Measurements from ENCODE around the gene ANKH.
"Not testable (repeated sequence)": the region's sequence is repeated elsewhere in the genome, so short reads cannot be mapped to it uniquely, and the experiment has no call there.

The ANKH gene

DNA sequence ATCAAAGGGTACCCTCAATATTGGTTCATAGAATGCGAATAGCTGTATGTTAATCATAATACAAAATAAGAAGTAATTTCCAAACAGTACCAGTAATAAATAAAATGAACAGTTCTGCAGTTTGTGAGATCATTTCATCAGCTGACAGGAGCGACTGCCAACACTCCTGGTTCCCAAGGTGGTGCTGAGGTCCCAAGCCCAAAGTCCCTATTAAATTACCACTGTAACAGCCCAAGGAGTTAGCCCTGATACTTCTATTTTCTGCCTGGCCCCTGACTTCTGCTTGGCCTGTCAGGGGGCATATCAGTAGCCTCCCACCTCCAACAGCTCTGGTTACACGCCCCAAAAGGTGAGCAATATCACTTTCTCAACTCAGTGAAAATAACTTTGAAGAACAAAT lies 47.1 kb downstream of the ANKH start:
- H3K36me3 ChIP-seq (ENCODE audit: control insufficient read depth, insufficient read depth, low read length): no peaks in the 10 kb centered on the region
- no peaks in the 10 kb centered on the region for H3K27me3 ChIP-seq (ENCODE audit: control insufficient read depth, insufficient read depth, low read length)
- no peak overlapping the region for H3K4me3 ChIP-seq (ENCODE audit: low read depth, low read length)
- no peak overlapping the region for H3K9ac ChIP-seq (ENCODE audit: low read depth, low read length)
- no peaks in the 10 kb centered on the region for H3K9me3 ChIP-seq (ENCODE audit: control insufficient read depth, insufficient read depth, low read length)
- no peak overlapping the region for H3K27ac ChIP-seq (ENCODE audit: low read depth, low read length)
- no peaks in the 10 kb centered on the region for H3K4me1 ChIP-seq (ENCODE audit: control insufficient read depth, insufficient read depth, low read length)

DNA sequence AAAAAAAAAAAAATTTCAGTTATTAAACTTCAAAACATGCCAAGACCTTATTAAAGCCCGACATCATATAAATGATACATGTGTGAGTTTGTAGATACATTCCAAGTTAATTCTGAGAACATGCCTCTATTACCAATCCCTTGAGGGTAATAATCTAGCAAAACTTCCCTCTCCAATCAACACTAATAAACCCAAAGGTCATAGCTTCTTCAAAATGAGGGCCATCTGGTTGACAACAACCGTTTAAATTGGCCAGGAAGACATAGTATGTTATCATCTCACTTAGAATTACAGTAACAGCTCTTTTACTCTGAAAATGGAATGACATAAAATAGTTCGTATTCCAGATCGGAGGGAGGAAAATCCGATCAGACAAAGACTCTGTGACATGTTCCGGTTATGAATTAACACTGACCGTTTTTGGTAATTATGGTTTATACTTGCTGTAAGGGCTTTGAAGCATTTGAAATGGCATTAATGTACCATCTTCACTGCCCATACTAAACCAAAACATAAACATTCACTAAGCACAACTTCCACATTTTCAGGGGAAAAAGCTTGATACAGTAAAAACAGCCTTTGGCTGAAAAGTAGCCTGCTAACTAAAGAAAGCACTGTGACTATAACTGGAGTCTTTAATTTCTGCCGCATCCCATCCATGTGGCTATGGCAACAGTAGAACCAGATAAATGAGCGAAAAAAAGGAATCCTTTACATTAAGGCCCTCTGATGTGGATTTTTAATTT lies 50.3 kb downstream of the ANKH start:
- H3K4me1 ChIP-seq (ENCODE audit: control insufficient read depth, insufficient read depth, low read length): no peaks in the 10 kb centered on the region
- H3K4me3 ChIP-seq (ENCODE audit: low read depth, low read length): no peak overlapping the region
- no peak overlapping the region for H3K9ac ChIP-seq (ENCODE audit: low read depth, low read length)
- no peaks in the 10 kb centered on the region for H3K36me3 ChIP-seq (ENCODE audit: control insufficient read depth, insufficient read depth, low read length)
- H3K27me3 ChIP-seq (ENCODE audit: control insufficient read depth, insufficient read depth, low read length): no peaks in the 10 kb centered on the region
- H3K9me3 ChIP-seq (ENCODE audit: control insufficient read depth, insufficient read depth, low read length): no peaks in the 10 kb centered on the region
- H3K27ac ChIP-seq (ENCODE audit: low read depth, low read length): no peak overlapping the region

DNA sequence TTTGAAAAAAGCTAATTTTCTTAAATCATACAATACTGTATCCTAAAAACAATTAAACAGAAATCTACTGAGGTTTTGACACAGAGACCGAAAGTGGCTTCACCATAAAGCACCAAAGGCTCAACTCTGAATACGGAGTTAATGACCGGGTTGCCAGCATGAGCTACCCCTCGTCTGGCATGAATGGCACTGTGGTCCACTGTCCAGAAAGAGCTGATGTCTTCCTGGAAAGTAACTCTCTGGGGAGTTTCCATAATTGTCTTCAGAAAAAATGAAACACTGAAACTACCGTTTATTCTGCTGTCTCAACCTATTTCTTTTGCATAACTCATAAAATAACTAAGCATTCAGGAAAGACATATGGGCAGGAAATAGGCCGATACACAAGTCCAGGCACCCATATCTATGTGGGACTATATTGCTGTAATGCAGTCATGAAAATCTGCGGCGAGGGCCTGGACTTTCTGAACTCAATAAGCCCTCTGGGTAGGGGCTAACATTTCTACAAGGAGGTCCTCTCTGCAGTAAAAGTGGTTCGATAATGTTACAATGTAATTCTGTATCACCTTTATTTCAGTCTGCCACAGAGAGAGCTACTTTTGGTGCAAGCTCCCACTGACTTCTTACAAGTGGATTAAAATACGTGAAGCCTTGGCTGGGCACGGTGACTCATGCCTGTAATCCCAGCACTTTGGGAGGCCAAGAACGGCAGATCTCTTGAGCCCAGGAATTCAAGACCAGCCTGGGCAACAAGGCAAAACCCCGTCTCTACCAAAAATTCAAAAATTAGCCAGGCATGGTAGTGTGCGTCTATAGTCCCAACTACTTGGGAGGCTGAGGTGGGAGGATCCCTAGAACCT lies 52.4 kb downstream of the ANKH start:
- Histone ChIP-seq H3K4me1 (ENCODE audit: control insufficient read depth, insufficient read depth, low read length) (no peaks in the 10 kb centered on the region), H3K9ac (ENCODE audit: low read depth, low read length) (no peak overlapping the region), H3K4me3 (ENCODE audit: low read depth, low read length) (no peak overlapping the region), H3K9me3 (ENCODE audit: control insufficient read depth, insufficient read depth, low read length) (no peaks in the 10 kb centered on the region), H3K27me3 (ENCODE audit: control insufficient read depth, insufficient read depth, low read length) (no peaks in the 10 kb centered on the region), H3K27ac (ENCODE audit: low read depth, low read length) (no peak overlapping the region), H3K36me3 (ENCODE audit: control insufficient read depth, insufficient read depth, low read length) (no peaks in the 10 kb centered on the region)

DNA sequence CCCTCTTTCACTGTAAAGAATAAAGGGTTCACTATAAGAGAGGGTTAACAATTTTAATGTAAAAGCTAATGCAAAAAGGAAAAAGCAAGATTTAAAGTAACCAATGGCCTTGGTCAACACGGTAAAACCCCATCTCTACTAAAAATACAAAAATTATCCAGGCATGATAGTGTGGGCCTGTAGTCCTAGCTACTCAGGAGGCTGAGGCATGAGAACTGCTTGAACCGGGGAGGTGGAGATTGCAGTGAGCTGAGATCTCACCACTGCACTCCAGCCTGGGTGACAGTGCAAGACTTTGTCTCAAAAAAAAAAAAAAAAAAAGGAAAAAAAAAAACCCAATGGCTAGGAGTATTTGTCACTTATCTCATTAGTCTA lies 53.8 kb downstream of the ANKH start:
- not testable (repeated sequence) for H3K4me1 ChIP-seq (ENCODE audit: control insufficient read depth, insufficient read depth, low read length); H3K9me3 ChIP-seq (ENCODE audit: control insufficient read depth, insufficient read depth, low read length); H3K27me3 ChIP-seq (ENCODE audit: control insufficient read depth, insufficient read depth, low read length); H3K27ac ChIP-seq (ENCODE audit: low read depth, low read length); H3K36me3 ChIP-seq (ENCODE audit: control insufficient read depth, insufficient read depth, low read length); H3K4me3 ChIP-seq (ENCODE audit: low read depth, low read length); H3K9ac ChIP-seq (ENCODE audit: low read depth, low read length)

DNA sequence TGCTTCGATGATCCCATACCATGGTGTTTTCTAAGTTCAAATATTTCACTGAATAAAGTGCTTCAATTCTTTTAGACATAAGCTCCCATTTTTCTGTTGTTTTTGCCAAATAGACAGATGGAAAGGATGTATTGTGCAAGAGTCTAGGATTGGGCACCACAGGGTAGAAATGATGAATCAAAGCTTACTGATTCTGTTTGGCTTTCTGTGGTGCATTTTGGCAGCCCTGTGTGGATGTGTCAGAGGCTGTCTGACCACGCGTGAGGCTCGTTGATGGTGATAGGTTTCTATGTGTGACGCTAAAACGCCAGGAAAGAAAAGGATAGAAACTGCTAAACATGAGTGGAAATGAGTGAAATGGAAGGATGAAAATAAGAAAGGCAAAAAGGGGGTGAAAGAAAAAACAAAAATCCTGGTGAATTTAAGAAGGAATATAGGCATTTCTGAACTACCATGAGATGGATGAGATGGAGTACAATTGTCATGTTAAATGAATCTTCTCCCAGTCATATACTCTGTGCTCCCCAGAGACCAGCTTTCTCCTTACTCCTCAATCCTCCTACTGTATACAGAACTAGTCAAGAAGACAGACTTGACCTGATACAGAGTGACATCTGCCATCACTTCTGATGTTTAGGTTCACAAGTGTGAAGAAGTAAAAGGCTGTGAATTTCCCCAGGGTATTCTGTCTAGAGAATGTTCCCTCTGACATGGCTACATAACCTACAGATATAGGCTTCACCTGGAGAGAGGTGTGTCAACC lies 54.4 kb downstream of the ANKH start:
- Histone ChIP-seq H3K27me3 (ENCODE audit: control insufficient read depth, insufficient read depth, low read length) (no peaks in the 10 kb centered on the region), H3K9me3 (ENCODE audit: control insufficient read depth, insufficient read depth, low read length) (no peaks in the 10 kb centered on the region), H3K27ac (ENCODE audit: low read depth, low read length) (no peak overlapping the region), H3K4me1 (ENCODE audit: control insufficient read depth, insufficient read depth, low read length) (no peaks in the 10 kb centered on the region), H3K9ac (ENCODE audit: low read depth, low read length) (no peak overlapping the region), H3K36me3 (ENCODE audit: control insufficient read depth, insufficient read depth, low read length) (no peaks in the 10 kb centered on the region), H3K4me3 (ENCODE audit: low read depth, low read length) (no peak overlapping the region)

DNA sequence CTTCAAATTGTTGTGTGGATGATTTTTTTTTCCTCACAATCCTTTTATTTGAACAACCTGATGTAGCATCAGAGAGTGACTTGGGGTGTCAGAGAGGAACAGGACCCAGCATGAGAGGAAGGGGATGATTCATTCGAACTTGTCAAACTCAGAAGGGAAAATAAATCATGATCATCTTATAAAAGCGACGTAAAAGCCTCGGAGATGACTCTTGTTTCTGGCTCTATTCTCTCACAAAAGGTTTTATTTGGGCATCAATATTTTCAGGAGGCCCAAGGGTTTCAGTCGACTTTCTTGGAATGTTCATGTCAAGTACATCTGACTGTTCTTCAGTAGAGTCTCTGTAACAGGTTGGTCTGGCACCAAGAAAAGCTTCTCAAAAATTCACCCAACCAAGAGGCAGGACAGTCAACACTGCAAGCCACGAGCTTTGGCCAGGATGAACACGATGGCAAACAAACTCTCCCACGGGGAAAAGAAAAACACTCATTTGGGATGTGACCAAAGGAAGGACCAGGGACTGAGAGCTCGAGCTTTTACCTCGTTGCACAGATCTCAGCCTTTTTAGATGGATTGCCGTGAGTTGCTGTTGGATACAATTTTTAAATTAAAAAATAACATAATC lies 55.1 kb downstream of the ANKH start:
- H3K4me3 ChIP-seq (ENCODE audit: low read depth, low read length): no peak overlapping the region
- no peak overlapping the region for H3K9ac ChIP-seq (ENCODE audit: low read depth, low read length)
- H3K36me3 ChIP-seq (ENCODE audit: control insufficient read depth, insufficient read depth, low read length): no peaks in the 10 kb centered on the region
- no peaks in the 10 kb centered on the region for H3K9me3 ChIP-seq (ENCODE audit: control insufficient read depth, insufficient read depth, low read length)
- H3K4me1 ChIP-seq (ENCODE audit: control insufficient read depth, insufficient read depth, low read length): no peaks in the 10 kb centered on the region
- no peaks in the 10 kb centered on the region for H3K27me3 ChIP-seq (ENCODE audit: control insufficient read depth, insufficient read depth, low read length)
- H3K27ac ChIP-seq (ENCODE audit: low read depth, low read length): no peak overlapping the region

DNA sequence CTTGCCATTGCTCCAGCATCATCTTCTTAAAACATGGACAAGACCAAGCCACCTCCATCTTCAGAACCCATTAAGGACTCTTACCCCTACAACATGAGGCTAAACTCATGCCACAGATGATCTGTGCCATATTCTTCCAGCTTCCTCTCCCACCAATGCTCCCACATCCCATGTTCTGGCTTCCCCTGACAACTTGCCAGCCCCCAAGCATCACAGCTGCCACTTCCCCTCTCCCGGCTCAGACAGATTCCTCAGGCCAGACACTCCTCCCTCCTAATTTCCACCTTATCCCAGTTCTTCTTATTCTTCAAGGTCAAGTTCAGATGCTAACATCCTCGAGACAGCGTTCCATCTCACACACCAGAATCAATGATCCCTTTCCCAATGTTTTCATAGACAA lies 57.8 kb downstream of the ANKH start:
- Histone ChIP-seq H3K36me3 (ENCODE audit: control insufficient read depth, insufficient read depth, low read length) (no peaks in the 10 kb centered on the region), H3K4me3 (ENCODE audit: low read depth, low read length) (no peak overlapping the region), H3K4me1 (ENCODE audit: control insufficient read depth, insufficient read depth, low read length) (peaks cover 5% of the 10 kb centered on the region; the same call in 1 of the 2 replicates), H3K27ac (ENCODE audit: low read depth, low read length) (no peak overlapping the region), H3K27me3 (ENCODE audit: control insufficient read depth, insufficient read depth, low read length) (no peaks in the 10 kb centered on the region), H3K9me3 (ENCODE audit: control insufficient read depth, insufficient read depth, low read length) (no peaks in the 10 kb centered on the region), H3K9ac (ENCODE audit: low read depth, low read length) (no peak overlapping the region)

DNA sequence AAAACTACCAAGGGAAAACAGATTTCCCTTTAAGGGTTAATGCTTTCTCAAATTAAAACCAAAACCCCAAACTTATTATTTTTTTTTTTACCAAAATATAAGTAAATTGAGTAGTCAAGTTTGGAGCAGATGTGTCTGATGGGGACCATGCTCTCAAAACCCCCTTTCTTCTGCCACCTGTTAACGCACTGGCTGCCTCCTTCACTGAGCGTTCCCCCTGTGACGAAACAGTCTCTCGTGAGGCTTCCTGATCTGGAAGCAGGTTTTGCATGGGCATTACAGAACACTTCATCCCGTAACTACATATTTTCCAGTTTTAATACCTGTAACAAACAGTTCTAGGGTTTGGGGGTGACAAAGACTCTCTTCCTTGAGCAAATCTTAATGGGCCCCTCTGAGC lies 59.4 kb downstream of the ANKH start:
- no peaks in the 10 kb centered on the region for H3K9me3 ChIP-seq (ENCODE audit: control insufficient read depth, insufficient read depth, low read length)
- H3K9ac ChIP-seq (ENCODE audit: low read depth, low read length): no peak overlapping the region
- no peaks in the 10 kb centered on the region for H3K27me3 ChIP-seq (ENCODE audit: control insufficient read depth, insufficient read depth, low read length)
- H3K27ac ChIP-seq (ENCODE audit: low read depth, low read length): no peak overlapping the region
- no peak overlapping the region for H3K4me3 ChIP-seq (ENCODE audit: low read depth, low read length)
- H3K36me3 ChIP-seq (ENCODE audit: control insufficient read depth, insufficient read depth, low read length): no peaks in the 10 kb centered on the region
- H3K4me1 ChIP-seq (ENCODE audit: control insufficient read depth, insufficient read depth, low read length): peaks cover 5% of the 10 kb centered on the region; the same call in 1 of the 2 replicates

DNA sequence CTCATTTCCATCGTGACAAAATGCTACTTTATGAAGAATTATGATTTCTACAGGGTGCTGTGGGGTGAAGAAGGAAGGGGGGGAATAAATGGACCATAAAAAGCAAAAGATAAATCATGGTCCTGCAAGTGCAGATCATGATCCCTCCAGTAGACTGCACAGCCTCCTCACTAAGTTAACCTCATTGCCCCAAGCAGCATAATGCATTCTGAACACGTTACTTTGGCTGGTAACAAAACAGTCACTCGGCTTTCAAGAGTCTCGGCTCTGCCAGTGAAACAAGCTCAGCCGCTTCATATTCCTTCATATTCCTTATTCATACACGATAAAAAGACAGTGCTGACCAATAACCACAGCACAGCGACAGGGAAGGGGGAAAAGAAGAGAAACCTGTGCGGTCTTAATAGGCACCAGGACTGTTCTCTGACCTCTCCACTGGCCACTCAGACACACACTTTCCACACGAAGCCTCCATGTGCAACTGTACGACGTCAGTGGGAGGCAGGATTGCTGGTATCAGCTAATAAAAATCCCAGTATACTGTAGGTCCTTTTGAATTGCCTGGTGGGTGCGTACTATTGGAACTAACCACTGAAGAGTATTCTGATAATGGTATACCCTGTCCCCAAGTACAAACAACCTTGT lies 60.5 kb downstream of the ANKH start:
- Histone ChIP-seq H3K9me3 (ENCODE audit: control insufficient read depth, insufficient read depth, low read length) (no peaks in the 10 kb centered on the region), H3K4me1 (ENCODE audit: control insufficient read depth, insufficient read depth, low read length) (peaks cover 5% of the 10 kb centered on the region; the same call in 1 of the 2 replicates), H3K27me3 (ENCODE audit: control insufficient read depth, insufficient read depth, low read length) (no peaks in the 10 kb centered on the region), H3K36me3 (ENCODE audit: control insufficient read depth, insufficient read depth, low read length) (no peaks in the 10 kb centered on the region), H3K4me3 (ENCODE audit: low read depth, low read length) (no peak overlapping the region), H3K9ac (ENCODE audit: low read depth, low read length) (no peak overlapping the region), H3K27ac (ENCODE audit: low read depth, low read length) (no peak overlapping the region)

DNA sequence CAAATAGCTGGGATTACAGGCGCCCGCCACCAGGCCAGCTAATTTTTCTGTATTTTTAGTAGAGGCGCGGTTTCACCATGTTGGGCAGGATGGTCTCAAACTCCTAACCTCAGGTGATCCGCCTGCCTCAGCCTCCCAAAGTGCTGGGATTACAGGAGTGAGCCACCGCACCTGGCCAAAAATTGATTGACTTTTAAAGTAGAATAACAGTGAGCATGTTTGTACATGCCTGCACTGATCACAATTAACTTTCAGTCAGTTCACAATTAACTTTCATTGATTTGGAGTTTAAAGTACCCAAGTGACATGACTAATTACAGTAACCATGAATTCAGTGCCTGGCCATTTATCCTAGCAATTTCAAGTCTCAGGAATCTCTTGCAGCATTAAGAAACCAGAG lies 61.3 kb downstream of the ANKH start:
- H3K27ac ChIP-seq (ENCODE audit: low read depth, low read length): no peak overlapping the region
- no peaks in the 10 kb centered on the region for H3K36me3 ChIP-seq (ENCODE audit: control insufficient read depth, insufficient read depth, low read length)
- H3K27me3 ChIP-seq (ENCODE audit: control insufficient read depth, insufficient read depth, low read length): no peaks in the 10 kb centered on the region
- no peak overlapping the region for H3K4me3 ChIP-seq (ENCODE audit: low read depth, low read length)
- H3K9me3 ChIP-seq (ENCODE audit: control insufficient read depth, insufficient read depth, low read length): no peaks in the 10 kb centered on the region
- H3K4me1 ChIP-seq (ENCODE audit: control insufficient read depth, insufficient read depth, low read length): peaks cover 5% of the 10 kb centered on the region; the same call in 1 of the 2 replicates
- no peak overlapping the region for H3K9ac ChIP-seq (ENCODE audit: low read depth, low read length)
